SK-N-DZ (cell line): ENCODE data around the gene RPL14.
"Not testable (repeated sequence)": the region's sequence is repeated elsewhere in the genome, so short reads cannot be mapped to it uniquely, and the experiment has no call there.

ENCODE experiments used
- DNase-seq: peaks from one replicate; pipeline ENCODE4 v3.0.0-alpha.2; 2015; ENCODE audit warnings: low spot score

RPL14 gene

DNA sequence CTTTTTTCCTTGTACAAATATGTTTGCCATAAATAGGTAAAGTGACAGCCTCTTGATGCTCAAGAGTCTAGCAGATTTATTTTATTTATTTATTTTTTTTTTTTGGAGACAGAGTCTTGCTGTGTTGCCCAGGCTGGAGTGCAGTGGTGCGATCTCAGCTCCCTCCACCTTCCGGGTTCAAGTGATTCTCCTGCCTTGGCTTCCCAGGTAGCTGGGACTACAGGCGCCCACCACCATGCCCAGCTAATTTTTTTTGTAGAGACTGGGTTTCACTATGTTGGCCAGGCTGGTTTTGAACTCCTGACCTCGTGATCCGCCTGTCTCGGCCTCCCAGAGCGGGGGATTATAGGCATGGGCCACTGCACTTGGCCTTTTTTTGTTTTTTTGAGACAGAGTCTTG is 5.7 kb downstream of the RPL14 start:
- not testable (repeated sequence) for DNase-seq

DNA sequence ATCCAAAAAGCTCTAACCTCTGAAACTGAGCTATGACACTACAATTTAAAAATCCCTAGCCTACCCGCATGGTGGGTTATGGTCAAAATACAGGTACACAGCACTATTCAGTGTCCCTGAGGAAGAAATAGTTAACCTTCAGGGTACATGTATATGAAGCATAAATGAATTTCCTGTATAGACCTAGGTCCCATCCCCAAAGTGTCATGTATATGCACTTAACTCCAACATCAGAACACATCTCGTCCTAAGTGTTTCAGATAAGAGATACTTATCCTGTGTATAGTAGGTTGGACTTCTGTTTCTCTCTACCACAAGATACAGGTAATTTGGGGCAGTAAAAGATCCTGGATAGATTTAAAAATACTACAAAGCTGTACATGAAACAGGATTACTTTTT is 6.4 kb downstream of the RPL14 start:
- DNase-seq: no peak

DNA sequence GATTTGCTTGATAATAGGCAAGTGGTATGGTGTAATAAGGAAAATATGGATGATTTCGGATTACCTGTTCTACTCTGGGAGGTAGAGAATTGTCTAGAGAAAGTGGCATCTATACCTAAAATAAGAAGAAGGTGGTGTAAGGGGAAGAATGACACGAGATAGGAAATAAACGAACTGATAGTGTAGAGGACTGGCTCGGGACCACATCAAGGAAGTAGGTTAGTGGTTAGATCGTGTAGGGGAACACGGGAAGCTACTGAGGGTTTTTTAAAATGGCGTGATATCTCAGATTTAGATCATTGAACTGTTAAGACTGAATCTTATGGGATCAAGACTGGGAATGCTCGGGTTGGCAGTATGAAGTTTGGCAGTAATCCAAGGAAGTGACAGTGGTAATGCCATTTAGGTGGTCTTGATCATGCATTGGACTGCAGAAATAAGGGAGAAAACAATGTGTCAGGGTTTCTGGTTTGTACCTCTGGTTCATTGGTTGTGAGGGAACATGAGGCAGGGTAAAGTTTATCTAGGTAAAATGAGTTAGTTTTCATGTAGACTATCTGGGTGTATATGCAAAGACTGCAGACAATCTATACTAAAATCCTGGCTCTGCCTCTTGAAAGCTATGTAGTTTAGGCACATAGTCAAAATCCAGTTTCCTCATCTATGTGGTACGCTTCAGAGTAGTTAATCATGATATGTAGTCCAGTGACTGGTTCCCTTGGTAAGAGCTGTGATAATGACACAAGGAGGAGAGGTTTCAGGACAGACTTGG is 7.4 kb downstream of the RPL14 start:
- no peak for DNase-seq

DNA sequence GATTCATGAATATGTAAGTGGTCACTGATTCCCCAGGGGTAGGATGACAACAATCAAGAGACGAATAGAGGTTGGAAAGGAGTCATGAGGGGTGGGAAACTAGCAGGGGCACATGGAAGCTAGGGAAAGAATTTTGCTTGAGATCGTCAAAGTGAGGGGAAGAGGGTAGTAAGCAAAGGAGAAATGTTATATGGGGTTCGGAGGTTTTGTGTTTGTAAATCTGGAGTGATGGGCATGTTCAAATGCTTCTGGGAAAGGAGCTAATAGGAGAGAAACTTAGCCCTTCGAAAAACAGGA is 7.9 kb downstream of the RPL14 start:
- no peak for DNase-seq

DNA sequence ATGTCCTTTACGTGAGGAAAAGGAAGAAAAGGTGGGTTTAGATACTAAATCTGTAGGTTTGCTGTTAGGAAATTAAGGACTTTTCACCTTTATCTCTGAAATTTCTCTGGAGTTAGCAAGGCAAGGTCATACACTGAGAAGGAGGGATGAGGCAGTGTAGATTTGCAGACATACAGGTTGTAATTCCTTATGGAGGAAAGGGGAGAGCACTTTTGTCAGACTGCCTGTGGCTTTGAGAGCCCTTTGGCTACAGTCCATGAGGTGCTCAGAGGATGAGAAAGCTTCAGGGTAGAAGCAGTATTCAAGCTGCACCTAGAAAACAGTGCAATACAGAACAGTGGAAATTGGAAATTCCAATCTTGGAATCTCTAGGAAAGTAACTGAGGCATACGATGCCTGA is 8.3 kb downstream of the RPL14 start:
- no peak for DNase-seq

DNA sequence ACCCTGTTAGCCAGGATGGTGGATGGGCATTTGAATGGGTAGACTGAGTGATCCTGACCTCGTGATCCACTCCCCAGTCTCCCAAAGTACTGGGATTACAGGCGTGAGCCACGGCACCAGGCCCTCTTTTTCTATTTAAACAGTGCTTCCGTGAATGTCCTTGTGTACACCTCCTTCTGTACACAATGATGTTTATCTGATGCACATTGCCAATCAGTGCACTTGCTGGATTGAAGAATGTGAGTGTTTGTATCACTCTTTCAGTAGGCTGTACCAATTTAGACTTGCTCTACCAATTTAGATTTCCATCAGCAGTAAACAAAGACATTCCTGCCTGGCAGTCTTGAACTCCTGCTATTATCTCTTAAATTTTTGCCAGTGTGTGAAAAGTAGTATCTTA is 10.9 kb downstream of the RPL14 start:
- DNase-seq: no peak

DNA sequence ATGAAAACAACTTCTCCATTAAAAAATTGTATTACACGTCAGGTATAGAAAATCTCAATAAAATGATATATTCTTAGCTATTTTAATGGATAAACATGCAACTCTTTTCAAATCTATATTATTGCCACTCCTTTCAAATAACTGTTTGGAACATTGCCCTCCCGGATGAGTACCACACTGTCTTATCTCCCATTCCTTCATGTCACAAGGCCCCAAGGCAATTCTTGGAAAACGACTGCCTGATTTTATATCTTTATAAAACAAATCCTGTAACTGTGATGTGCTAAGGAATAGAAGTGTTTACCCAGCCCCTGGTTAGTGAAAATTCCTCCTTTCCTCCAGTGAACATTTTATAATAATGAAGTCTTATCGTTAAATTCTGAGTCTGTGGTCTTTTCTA is 13.6 kb downstream of the RPL14 start:
- no peak for DNase-seq

DNA sequence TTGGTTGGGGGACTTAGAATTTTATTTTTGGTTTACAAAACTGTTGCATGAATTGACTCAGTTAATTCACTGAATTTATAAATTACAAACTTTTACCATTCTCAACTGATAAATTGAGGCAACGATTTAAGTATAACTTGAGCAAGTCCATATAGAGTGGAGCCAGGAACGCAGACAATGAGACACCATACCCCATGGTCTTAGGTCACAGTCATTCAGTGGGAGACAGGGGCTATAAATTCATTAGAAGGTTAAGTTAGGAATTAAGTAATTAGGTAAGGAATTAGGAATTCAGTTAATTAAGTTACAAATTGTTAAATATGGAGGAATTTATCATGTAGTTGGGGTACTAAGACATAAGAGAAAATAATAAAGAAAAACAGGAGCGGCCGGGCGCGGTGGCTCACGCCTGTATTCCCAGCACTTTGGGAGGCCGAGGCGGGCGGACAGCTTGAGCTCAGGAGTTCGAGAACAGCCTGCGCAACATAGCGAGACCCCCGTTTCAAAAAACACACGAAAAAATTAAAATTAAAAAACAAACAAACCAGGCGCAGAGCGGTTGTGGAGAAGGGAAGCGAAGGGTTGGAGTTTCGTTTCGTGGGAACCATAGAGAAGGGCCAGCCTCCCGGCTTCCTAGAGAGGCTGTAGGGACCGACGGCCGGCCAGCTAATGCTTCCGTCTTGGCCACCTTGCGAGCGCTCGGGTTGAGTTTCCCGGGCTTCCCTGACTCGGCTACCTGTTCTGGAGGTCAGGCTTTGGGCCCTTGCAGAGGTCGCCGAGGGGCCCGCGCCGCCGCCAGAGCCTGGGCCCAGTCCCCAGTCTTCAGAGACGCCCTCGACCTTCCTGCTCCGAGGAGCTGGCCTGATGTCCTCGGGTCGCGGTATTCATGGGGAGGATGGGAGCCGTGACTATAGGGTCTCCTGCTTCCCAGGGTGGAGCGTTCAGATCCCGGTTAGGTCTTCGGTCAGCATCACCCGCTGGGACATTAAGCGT is 19.6 kb downstream of the RPL14 start, which contains the start of gene ZNF619:
Gene ZNF619 (plus strand): TSS at position 645 of the 993 bp plus-strand sequence. CDS start 858 bp downstream, outside the sequence.
- peak; percentile 61 for DNase-seq

DNA sequence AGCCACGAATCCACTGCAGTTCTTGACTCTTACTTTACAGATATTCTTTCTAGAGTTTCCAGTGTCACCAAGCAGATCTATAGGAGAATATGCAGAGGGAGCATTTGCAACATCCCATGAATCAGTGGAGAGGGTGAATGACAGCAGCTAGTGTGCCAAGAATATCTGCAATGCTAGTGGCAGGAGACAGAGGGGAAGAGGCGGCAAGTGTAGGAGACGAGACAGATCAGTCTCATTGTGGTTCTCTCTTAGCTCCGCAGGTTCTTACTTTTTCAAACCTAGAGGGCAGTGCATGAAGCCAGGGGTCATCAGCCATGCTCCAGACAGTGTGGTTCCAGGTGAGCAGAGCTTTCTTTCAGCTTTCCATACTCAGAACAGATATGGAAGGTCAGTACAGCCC is 20.5 kb downstream of the RPL14 start:
- DNase-seq: no peak

DNA sequence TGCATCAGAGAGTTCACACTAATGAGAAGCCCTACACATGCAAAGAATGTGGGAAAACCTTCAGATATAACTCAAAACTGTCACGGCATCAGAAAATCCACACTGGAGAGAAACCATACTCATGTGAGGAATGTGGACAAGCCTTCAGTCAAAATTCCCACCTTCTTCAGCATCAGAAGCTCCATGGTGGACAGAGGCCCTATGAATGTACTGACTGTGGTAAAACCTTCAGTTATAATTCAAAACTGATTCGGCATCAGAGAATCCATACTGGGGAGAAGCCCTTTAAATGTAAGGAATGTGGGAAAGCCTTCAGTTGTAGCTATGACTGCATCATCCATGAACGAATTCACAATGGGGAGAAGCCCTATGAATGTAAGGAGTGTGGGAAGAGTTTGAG is 30.0 kb downstream of the RPL14 start:
- no peak for DNase-seq

DNA sequence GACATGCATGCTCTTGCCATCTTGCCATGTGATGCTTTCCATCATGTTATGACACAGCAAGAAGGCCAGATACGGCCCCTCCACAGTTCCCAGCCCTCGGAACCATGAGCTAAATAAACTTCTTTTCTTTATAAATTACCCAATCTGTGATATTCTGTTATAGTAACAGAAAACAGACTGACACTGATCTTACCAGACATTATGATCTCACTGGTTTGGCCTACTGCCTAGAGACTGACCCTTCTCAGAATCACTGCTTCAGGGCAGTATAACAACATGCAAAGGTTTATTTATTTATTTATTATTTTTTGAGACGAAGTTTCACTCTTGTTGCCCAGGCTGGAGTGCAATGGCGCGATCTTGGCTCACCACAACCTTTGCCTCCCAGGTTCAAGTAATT is 33.8 kb downstream of the RPL14 start:
- DNase-seq: no peak

DNA sequence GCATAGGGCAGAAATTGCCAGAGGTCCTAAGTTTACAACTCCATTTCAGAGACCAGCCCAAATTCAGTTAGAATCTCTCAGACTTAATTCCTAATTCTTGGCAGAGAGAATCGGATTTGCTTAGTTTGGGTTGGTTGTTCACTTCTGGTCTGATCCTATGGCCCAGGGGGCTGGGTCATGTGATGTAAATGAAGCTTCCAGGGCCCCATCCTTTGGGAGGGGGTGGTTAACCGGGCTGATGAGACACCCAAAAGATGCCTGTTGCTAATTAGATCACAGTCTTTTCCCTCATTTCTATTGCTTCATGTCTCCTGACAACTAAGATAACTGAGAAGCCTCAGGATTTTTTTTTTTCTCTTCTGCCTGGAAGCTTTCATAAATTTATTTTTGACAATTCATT is 37.6 kb downstream of the RPL14 start:
- no peak for DNase-seq

DNA sequence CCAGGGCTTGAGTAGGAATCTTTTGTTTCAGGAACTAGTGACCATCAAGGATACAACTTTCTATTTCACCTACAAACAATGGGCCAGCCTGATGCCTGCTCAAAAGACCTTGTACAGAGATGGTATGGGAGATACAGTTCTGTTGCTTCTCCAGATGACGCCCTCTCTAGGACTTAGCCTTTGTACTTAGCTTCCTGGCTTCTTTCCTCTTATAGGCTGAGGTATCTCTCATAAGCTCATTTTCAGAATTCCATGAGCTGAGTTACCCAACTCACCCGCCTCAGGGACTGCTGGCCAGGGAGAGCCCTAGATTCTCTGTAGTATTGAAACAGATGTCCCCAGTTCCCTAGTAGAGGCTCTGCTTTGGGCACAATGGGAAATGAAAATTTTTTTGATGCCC is 40.1 kb downstream of the RPL14 start:
- no peak for DNase-seq

DNA sequence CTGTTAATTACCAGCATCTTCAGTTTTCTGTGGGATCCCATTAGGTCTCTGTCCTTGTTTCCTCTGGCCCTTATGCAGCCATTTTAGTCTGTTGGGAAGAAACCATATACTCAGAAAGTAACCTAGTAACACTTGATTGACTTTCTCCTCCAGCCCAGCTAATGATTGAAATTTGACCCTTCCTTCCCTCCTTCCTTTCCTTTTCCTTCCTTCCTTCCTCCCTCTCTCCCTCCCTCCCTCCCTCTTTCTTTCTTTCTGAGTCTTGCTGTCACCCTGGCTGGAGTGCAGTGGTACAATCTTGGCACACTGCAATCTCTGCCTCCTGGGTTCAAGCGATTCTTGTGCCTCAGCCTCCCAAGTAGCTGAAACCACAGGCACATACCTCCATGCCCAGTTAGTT is 42.8 kb downstream of the RPL14 start:
- DNase-seq: no peak

DNA sequence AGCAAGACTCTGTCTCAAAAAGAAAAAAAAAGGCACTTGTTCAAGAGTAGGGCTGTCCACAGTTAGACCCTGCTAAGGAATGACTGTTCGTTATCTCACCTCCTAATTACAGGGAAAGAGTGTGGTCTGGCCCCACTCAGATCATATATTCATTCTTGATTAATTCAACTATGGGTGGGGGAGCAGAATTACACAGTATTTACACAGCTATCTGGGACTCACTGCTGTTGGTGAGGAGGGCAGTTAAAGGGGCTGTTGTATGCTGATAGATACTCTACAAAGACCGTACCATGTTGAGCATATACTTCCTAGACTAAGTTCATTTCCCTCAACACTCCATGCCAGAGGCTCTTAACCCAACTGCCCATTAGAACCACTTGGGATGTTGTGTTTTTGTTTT is 44.9 kb downstream of the RPL14 start:
- no peak for DNase-seq

DNA sequence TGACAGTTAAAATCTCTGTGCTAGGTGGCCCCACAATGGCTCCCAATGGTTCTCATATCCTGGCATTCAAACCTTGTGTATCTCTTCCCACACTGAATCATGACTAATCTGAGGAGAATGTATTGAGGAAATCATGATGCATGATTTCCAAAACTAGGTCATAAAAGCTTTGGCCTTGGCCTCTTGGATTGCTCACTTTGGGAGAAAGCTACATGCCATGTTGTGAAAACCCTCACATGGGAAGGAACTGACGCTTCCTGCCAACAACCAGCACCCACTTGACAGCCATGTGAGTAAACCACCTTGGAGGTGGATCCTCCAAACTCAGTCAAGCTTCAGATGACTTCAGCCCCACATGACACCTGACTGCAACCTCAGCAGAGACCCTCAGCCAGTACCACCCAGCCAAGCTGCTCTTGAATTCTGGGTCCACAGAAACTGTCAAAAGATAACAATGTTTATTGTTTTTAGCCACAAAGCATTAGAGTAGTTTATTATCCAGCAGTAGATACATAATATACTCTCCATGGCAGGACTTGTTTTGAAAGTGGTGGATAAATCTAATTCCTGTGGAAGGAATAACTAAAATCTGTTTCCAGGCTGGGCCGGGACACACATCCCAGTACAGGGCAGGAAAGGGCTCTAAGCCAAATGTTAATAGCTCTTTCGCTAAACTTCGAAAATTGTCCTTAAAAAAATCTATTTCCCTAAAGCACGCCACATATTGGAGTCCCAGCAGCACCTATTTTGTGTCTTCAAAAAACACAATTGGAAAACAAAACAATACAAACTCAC is 47.7 kb downstream of the RPL14 start:
- no peak for DNase-seq

DNA sequence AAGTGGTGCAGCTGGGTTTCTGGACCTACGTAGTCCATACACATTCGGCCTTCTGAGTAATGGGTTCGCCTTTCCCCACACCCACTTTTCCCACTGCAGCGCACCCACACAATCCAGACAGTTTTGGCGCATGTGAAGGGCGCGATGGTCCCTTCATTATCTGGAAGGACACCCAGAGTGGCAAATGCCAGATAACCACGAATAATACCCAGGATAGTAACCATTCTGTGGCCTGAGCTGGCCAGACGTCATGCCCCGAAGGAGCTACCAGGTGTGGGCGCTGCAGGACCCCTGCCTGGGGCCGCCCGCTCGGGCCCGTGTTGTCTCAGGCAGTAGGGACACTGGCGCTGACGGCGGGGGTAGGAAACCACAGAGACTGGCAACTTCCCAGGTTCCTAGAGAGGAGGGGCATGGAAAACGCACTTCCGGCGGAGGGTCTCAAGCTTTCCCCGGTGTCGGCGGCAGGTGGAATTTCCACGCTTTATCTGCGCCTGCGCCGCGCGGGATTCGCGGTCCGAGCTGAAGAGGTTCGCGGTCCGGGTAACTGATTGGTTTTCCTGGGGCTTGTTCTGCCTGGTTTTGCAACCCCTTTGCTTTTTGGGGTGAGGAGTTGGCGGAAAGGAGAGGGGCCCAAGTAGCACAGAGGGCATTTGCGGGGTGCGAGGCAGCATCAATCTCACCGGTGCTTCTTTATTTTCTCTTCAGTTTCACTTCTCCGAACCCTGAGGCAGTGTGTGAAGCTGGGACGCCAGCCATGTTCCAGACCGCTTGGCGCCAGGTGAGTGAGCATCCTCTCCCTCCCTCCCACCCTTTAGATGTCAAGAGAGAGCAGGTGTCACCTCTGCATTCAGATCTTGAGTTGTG is 48.7 kb downstream of the RPL14 start, which contains the start of gene ZNF620:
Gene ZNF620 (plus strand): TSS at position 441 of the 864 bp plus-strand sequence. CDS start 314 bp downstream, at position 755.
- DNase-seq: peak; percentile 95

DNA sequence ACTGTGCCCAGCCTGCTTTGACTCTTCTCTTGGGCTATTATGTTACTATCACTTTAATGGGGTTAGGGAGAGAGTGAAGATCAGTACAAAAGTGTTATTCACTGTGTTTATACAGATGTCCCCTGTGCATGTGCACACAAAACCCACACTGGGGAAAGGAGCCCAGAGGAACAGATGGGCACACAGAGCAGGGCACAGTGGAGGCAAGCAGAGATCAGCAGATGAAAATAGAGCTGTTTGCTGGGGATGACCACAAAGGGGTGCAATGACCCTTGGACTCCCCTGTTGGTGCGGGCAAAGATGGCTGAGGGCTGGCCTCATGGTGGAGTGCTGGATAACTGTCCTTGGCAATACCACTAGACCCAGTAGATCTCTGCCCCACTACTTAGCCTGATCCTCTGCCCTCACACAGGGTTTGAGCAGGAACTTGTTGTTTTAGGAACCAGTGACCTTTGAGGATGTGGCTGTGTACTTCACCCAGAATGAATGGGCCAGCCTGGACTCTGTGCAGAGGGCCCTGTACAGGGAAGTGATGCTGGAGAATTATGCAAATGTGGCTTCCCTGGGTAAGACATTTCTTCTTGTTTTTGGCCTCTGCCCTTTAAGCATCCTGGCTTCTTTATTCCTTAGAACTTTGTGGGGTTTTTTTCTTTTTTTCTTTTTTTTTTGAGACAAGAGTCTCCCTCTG is 54.0 kb downstream of the RPL14 start:
- DNase-seq: no peak

DNA sequence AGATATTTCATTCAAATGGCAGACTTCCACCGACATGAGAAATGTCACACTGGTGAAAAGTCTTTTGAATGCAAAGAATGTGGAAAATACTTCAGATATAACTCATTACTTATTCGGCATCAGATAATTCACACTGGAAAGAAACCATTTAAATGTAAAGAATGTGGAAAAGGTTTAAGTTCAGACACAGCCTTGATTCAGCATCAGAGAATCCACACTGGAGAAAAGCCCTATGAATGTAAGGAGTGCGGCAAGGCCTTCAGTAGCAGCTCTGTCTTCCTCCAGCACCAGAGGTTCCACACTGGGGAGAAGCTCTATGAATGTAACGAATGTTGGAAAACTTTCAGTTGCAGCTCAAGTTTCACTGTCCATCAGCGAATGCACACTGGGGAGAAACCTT is 59.1 kb downstream of the RPL14 start:
- no peak for DNase-seq

DNA sequence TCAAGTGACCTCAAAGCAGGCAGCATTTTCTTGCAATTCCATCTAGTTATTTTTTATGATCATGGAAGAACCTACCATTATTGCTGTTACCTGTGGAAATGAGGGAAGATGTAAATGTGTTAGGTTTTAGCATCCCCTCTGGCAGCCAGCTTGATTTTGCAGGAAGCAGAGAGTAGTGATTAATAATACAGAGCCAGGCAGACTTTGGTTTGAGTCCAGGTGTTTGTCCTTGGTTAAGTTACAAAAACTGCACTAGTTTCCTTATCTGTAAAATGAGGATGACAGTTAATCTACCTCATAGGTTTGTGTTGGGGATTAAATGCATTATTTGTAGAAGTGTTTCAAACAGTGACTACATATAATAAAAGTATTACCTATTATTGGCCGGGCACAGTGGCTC is 60.9 kb downstream of the RPL14 start:
- DNase-seq: no peak
